ENCODE data around the gene LY86. TPM values are rescaled to one million over a fixed set of nuclear protein-coding genes. Genes with fewer than 3 reads are reported as not detected.

Gene LY86
- polyA plus RNA-seq, 1 of the 3 experiments (the other 2 are of a cell fraction), result not detected

DNA sequence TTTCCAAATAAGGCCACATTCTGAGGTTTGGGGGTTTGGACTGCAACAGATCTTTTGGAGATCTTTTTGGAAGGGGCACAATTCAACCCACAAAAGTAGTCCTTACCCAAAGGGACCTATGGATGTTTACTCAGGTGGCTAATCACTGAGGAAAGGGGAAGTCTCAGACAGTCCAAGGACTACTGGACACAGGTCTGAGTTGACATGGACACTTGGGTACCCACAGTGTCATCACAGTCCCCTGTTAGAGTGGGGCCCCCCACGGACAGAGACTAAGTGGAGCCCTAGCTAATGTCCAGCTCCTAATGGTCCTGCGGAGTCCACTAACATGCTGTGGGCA is 101.6 kb downstream of the LY86 start:
- Histone ChIP-seq H3K79me2 (ENCODE audit: insufficient read depth) (no peaks in the 10 kb centered on the region), H3K9me2 (no peaks in the 10 kb centered on the region), H3K9ac (no peak overlapping the region), H3K4me2 (no peak overlapping the region), H3F3A (replicated peaks; ENCODE audit: insufficient read depth) (no peaks in the 10 kb centered on the region), H3K4me1 (ENCODE audit: control insufficient read depth in 1 of 2, insufficient read depth in 2 of 2, low read depth in 1 of 2, low read length in 1 of 2) (no peaks in the 10 kb centered on the region; a peak in 2 of 4 replicates), H3K9me3 (no peaks in the 10 kb centered on the region), H3K36me3 (replicated peaks in 1 of 2; ENCODE audit: control insufficient read depth in 1 of 2, insufficient read depth in 2 of 2, low read length in 1 of 2) (no peaks in the 10 kb centered on the region), H2AFZ (ENCODE audit: low read depth) (no peak overlapping the region), H3K4me3 (ENCODE audit: low read depth in 2 of 2, low read length in 1 of 2) (no peak overlapping the region), H4K20me1 (ENCODE audit: insufficient read depth) (no peaks in the 10 kb centered on the region), H3K27ac (ENCODE audit: low read depth in 2 of 2, low read length in 1 of 2) (no peak overlapping the region), H3K27me3 (ENCODE audit: insufficient read depth) (no peaks in the 10 kb centered on the region)
- POLR2A ChIA-PET, result no interaction called here
- DNase-seq, result no peak
- TF ChIP-seq RFX5 (IDR thresholded peaks at IDR 0.05; ENCODE audit: low read length), result no peak
- TF ChIP-seq, protein P1, sequence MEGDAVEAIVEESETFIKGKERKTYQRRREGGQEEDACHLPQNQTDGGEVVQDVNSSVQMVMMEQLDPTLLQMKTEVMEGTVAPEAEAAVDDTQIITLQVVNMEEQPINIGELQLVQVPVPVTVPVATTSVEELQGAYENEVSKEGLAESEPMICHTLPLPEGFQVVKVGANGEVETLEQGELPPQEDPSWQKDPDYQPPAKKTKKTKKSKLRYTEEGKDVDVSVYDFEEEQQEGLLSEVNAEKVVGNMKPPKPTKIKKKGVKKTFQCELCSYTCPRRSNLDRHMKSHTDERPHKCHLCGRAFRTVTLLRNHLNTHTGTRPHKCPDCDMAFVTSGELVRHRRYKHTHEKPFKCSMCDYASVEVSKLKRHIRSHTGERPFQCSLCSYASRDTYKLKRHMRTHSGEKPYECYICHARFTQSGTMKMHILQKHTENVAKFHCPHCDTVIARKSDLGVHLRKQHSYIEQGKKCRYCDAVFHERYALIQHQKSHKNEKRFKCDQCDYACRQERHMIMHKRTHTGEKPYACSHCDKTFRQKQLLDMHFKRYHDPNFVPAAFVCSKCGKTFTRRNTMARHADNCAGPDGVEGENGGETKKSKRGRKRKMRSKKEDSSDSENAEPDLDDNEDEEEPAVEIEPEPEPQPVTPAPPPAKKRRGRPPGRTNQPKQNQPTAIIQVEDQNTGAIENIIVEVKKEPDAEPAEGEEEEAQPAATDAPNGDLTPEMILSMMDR (IDR thresholded peaks at IDR 0.05), result no peak
- no peak for TF ChIP-seq SMC3 (IDR thresholded peaks at IDR 0.05; ENCODE audit: low read depth, low read length)
- no peak for TF ChIP-seq MXI1 (IDR thresholded peaks at IDR 0.05; ENCODE audit: low read depth, low read length)
- TF ChIP-seq, protein P2, sequence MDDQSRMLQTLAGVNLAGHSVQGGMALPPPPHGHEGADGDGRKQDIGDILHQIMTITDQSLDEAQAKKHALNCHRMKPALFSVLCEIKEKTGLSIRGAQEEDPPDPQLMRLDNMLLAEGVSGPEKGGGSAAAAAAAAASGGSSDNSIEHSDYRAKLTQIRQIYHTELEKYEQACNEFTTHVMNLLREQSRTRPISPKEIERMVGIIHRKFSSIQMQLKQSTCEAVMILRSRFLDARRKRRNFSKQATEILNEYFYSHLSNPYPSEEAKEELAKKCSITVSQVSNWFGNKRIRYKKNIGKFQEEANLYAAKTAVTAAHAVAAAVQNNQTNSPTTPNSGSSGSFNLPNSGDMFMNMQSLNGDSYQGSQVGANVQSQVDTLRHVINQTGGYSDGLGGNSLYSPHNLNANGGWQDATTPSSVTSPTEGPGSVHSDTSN (IDR thresholded peaks at IDR 0.05), result no peak
- TF ChIP-seq CHD2 (IDR thresholded peaks at IDR 0.05; ENCODE audit: low read length, partially characterized antibody), result no peak
- no peak for TF ChIP-seq JUND (IDR thresholded peaks at IDR 0.05)
- TF ChIP-seq TEAD4 (IDR thresholded peaks at IDR 0.05; ENCODE audit: borderline replicate concordance, insufficient read depth), result no peak
- no peak for TF ChIP-seq NFIC (IDR thresholded peaks at IDR 0.05; ENCODE audit: borderline replicate concordance)
- TF ChIP-seq GABPA (IDR thresholded peaks at IDR 0.05; ENCODE audit: low read depth), result no peak
- CTCF ChIA-PET, result interaction anchor here (1.0 to 2.8 kb wide), 2 partner anchors 14 to 548 kb away, joined by 3 to 8 read pairs; no protein-coding TSS in a partner anchor
- 50% methylated on average over 2 of the region's 2 CpGs for WGBS (ENCODE audit: low lambda C conversion rate)

DNA sequence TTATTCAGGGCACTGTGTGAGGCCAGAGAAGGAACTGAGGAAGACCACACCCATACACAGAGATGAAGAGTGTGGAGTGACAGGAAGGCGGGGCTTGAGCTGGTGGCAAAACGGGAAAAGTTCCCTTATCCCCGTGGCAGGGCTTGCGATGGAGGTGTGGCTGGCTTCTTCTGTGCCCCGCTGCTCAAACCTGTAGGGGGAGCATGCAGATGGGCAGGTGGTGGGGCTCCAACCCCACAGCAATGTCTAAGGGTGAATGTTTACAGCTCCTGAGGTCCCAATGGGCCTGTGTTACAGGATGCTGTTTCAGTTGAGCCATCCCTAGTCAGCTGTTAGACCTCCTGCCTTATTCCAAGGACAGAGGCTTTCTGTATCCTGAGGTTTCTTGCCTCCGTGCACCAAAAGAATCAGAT is 105.9 kb downstream of the LY86 start:
- H3K79me2 ChIP-seq (ENCODE audit: insufficient read depth), result no peaks in the 10 kb centered on the region
- POLR2A ChIA-PET, result no interaction called here

More for the DNA sequence above, 105.9 kb downstream of the LY86 start:
- Histone ChIP-seq H4K20me1 (ENCODE audit: insufficient read depth) (no peaks in the 10 kb centered on the region), H3K9me3 (no peaks in the 10 kb centered on the region), H3K36me3 (replicated peaks in 1 of 2; ENCODE audit: control insufficient read depth in 1 of 2, insufficient read depth in 2 of 2, low read length in 1 of 2) (no peaks in the 10 kb centered on the region), H3K4me3 (ENCODE audit: low read depth in 2 of 2, low read length in 1 of 2) (no peak overlapping the region), H3K27ac (ENCODE audit: low read depth in 2 of 2, low read length in 1 of 2) (no peak overlapping the region), H2AFZ (ENCODE audit: low read depth) (no peak overlapping the region), H3F3A (replicated peaks; ENCODE audit: insufficient read depth) (no peaks in the 10 kb centered on the region), H3K4me1 (ENCODE audit: control insufficient read depth in 1 of 2, insufficient read depth in 2 of 2, low read depth in 1 of 2, low read length in 1 of 2) (no peaks in the 10 kb centered on the region; a peak in 1 of 4 replicates), H3K4me2 (no peak overlapping the region), H3K9me2 (no peaks in the 10 kb centered on the region), H3K9ac (no peak overlapping the region), H3K27me3 (ENCODE audit: insufficient read depth) (no peaks in the 10 kb centered on the region)
- 44% methylated on average over 6 of the region's 6 CpGs for WGBS (ENCODE audit: low lambda C conversion rate)
- CTCF ChIA-PET, result interaction anchor here (1.4 to 1.8 kb wide), 3 partner anchors 9 to 549 kb away, joined by 4 to 6 read pairs (median 4); no protein-coding TSS in a partner anchor
- TF ChIP-seq FOXJ3 (CRISPR knock-in tag; IDR thresholded peaks at IDR 0.05) (no peak), MEF2A (IDR thresholded peaks at IDR 0.05; ENCODE audit: borderline replicate concordance, low read depth) (no peak), TAF1 (IDR thresholded peaks at IDR 0.05; ENCODE audit: borderline replicate concordance, low read depth, low read length) (no peak), MXI1 (IDR thresholded peaks at IDR 0.05; ENCODE audit: low read depth, low read length) (no peak), SMC3 (IDR thresholded peaks at IDR 0.05; ENCODE audit: low read depth, low read length) (no peak), RAD21 (IDR thresholded peaks at IDR 0.05; ENCODE audit: low read length) (no peak), FOXM1 (IDR thresholded peaks at IDR 0.05; ENCODE audit: low read depth) (no peak), RXRA (IDR thresholded peaks at IDR 0.05; ENCODE audit: borderline replicate concordance, low read depth) (no peak), ELF1 (IDR thresholded peaks at IDR 0.05) (no peak)
- TF ChIP-seq, protein P3, sequence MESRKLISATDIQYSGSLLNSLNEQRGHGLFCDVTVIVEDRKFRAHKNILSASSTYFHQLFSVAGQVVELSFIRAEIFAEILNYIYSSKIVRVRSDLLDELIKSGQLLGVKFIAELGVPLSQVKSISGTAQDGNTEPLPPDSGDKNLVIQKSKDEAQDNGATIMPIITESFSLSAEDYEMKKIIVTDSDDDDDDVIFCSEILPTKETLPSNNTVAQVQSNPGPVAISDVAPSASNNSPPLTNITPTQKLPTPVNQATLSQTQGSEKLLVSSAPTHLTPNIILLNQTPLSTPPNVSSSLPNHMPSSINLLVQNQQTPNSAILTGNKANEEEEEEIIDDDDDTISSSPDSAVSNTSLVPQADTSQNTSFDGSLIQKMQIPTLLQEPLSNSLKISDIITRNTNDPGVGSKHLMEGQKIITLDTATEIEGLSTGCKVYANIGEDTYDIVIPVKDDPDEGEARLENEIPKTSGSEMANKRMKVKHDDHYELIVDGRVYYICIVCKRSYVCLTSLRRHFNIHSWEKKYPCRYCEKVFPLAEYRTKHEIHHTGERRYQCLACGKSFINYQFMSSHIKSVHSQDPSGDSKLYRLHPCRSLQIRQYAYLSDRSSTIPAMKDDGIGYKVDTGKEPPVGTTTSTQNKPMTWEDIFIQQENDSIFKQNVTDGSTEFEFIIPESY (IDR thresholded peaks at IDR 0.05; ENCODE audit: borderline replicate concordance, low read depth), result no peak
- TF ChIP-seq, protein P4, sequence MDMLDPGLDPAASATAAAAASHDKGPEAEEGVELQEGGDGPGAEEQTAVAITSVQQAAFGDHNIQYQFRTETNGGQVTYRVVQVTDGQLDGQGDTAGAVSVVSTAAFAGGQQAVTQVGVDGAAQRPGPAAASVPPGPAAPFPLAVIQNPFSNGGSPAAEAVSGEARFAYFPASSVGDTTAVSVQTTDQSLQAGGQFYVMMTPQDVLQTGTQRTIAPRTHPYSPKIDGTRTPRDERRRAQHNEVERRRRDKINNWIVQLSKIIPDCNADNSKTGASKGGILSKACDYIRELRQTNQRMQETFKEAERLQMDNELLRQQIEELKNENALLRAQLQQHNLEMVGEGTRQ (IDR thresholded peaks at IDR 0.05; ENCODE audit: borderline replicate concordance, low read depth, low read length), result no peak
- no peak for DNase-seq
